Gastrocnemius medialis (tissue), 4 donors: ENCODE results near the gene ABHD10. TPM values are rescaled to one million over a fixed set of nuclear protein-coding genes. Genes with fewer than 3 reads are reported as not detected.

Source experiments
- ATAC-seq, 2 donors: fragments of 150-250 bp; one replicate each; pipeline ENCODE4 v1.9.1; 2016
- DNase-seq, 2 donors: peaks; one replicate each; pipeline ENCODE4 v3.0.0-alpha.2; 2019
- H3K27ac ChIP-seq, 4 donors: fragments of 200-600 bp; sonication (generic); 1 replicate in 1 of 4; 2 replicates in 3 of 4; pipeline ENCODE4 v1.5.1; 2016 to 2018; ENCODE audit warnings: mild to moderate bottlenecking in 2 of 4, moderate library complexity in 1 of 4
- H3K27me3 ChIP-seq, 3 donors: fragments of 200-600 bp; sonication (generic) in 2 of 3; 1 replicate in 1 of 3; 2 replicates in 2 of 3; pipeline versions ENCODE4 v1.5.1 to v1.6.0; 2016 to 2019; ENCODE audit warnings: mild to moderate bottlenecking in 1 of 3, moderate library complexity in 1 of 3
- H3K36me3 ChIP-seq, 2 donors: fragments of 200-600 bp; sonication (generic) in 1 of 2; one replicate each; pipeline ENCODE4 v1.5.1; 2017 to 2018
- H3K4me1 ChIP-seq, 2 donors: fragments of 200-600 bp; sonication (generic) in 1 of 2; one replicate each; pipeline ENCODE4 v1.5.1; 2016 to 2017; ENCODE audit warnings: mild to moderate bottlenecking in 2 of 2
- H3K4me3 ChIP-seq, 4 donors: fragments of 200-600 bp; sonication (generic) in 3 of 4; 1 replicate in 1 of 4; 2 replicates in 3 of 4; pipeline ENCODE4 v1.5.1; 2016 to 2019; ENCODE audit warnings: mild to moderate bottlenecking in 2 of 4
- H3K9me3 ChIP-seq, 3 donors: fragments of 200-600 bp; sonication (generic) in 2 of 3; 1 replicate in 1 of 3; 2 replicates in 2 of 3; pipeline ENCODE4 v1.5.1; 2016 to 2019
- CTCF ChIP-seq, 5 experiments: fragments of 450-650 bp in 3 of 5; fragments of 200-600 bp in 2 of 5; sonication (generic) in 2 of 5; IDR thresholded peaks in 4 of 5; conservative IDR thresholded peaks in 1 of 5; 1 replicate in 4 of 5; 2 replicates in 1 of 5; pipeline ENCODE4 v1.5.1; 2016 to 2019; ENCODE audit warnings: antibody characterized with exemption in 5 of 5, mild to moderate bottlenecking in 3 of 5, moderate library complexity in 3 of 5
- POLR2A ChIP-seq, 2 donors: fragments of 450-650 bp; IDR thresholded peaks; one replicate each; pipeline ENCODE4 v1.6.1; 2017; ENCODE audit warnings: antibody characterized with exemption in 2 of 2, mild to moderate bottlenecking in 2 of 2, moderate library complexity in 2 of 2
- in situ Hi-C, 4 donors: fragments of 200-750 bp; cut with MboI; loops; one replicate each; pipeline versions ENCODE4 v1.15.0 to v1.8.0; 2017; ENCODE audit warnings: low sequenced_read_pairs in 4 of 4
- intact Hi-C: fragments of 100-400 bp; cut with DNase I; formaldehyde crosslinking; loops from one replicate; pipeline ENCODE4 v1.15.1; 2023; ENCODE audit warnings: low total_unique reads
- total RNA-seq, 4 donors: library from RNA; depleted of rRNA; stranded (reverse); fragments of >200 nt; gene quantifications; one replicate each; pipeline versions ENCODE4 v1.1.0 to v1.2.3, GENCODE V29; 2016

The ABHD10 gene
- total RNA-seq, 4 donors from 2014 or later: 6.3 to 13.3 (median 9.0) TPM

- no peak overlapping the region for H3K4me3 ChIP-seq
- no peaks in the 10 kb centered on the region for H3K9me3 ChIP-seq
- H3K36me3 ChIP-seq: peaks cover 0 to 22% of the 10 kb centered on the region in 2 donors
- ATAC-seq (no peak), DNase-seq (no peak)
- no peak for TF ChIP-seq POLR2A (IDR thresholded peaks at IDR 0.05)
- TF ChIP-seq CTCF (IDR thresholded peaks at IDR 0.05 in 4 of 5, conservative IDR thresholded peaks at IDR 0.05 in 1 of 5): no peak
- H3K4me1 ChIP-seq: no peaks in the 10 kb centered on the region
- intact Hi-C loops: no loop called here
- in situ Hi-C loops: no loop called here
- H3K27me3 ChIP-seq: no peaks in the 10 kb centered on the region
- no peak overlapping the region for H3K27ac ChIP-seq
Measured at GRCh38 chr3:111986800-111987199, 8.0 kb downstream of the ABHD10 start.

GRCh38 chr3:111989061-111989678, 10.3 kb downstream of the ABHD10 start:
- Histone ChIP-seq H3K4me1 (no peaks in the 10 kb centered on the region), H3K4me3 (no peak overlapping the region), H3K36me3 (peaks cover 0 to 24% of the 10 kb centered on the region in 2 donors), H3K27me3 (no peaks in the 10 kb centered on the region), H3K27ac (no peak overlapping the region), H3K9me3 (no peaks in the 10 kb centered on the region)
- TF ChIP-seq CTCF (IDR thresholded peaks at IDR 0.05 in 4 of 5, conservative IDR thresholded peaks at IDR 0.05 in 1 of 5) (peak; percentile 16 to 62 (median 31)), POLR2A (IDR thresholded peaks at IDR 0.05) (no peak)
- DNase-seq (no peak), ATAC-seq (peak; percentile 77 to 86)
- intact Hi-C loops: loop anchor here (2.0 kb wide), 1 partner anchor 24 kb away; no protein-coding TSS in a partner anchor
- in situ Hi-C loops: no loop called here

GRCh38 chr3:111993038-111993437, 14.2 kb downstream of the ABHD10 start:
- in situ Hi-C loops: no loop called here
- no peaks in the 10 kb centered on the region for H3K27me3 ChIP-seq
- no peaks in the 10 kb centered on the region for H3K9me3 ChIP-seq
- DNase-seq: no peak
- intact Hi-C loops: no loop called here
- TF ChIP-seq POLR2A (IDR thresholded peaks at IDR 0.05) (no peak), CTCF (IDR thresholded peaks at IDR 0.05 in 4 of 5, conservative IDR thresholded peaks at IDR 0.05 in 1 of 5) (no peak)
- H3K27ac ChIP-seq: no peak overlapping the region
- H3K4me1 ChIP-seq: no peaks in the 10 kb centered on the region
- ATAC-seq: no peak
- no peak overlapping the region for H3K4me3 ChIP-seq
- H3K36me3 ChIP-seq: peaks cover 0 to 8% of the 10 kb centered on the region in 2 donors

GRCh38 chr3:111998636-111999483, 20.0 kb downstream of the ABHD10 start, which contains the start of gene TAGLN3:
Gene TAGLN3, plus strand, starts transcription at chr3:111998922. Its CDS starts 501 bp downstream, at chr3:111999423.
- peaks cover 4 to 25% (median 19%) of the 10 kb centered on the region in 3 donors for H3K27me3 ChIP-seq
- no peaks in the 10 kb centered on the region for H3K36me3 ChIP-seq
- peaks cover 5 to 6% of the 10 kb centered on the region in 2 donors for H3K4me1 ChIP-seq
- in situ Hi-C loops: no loop called here
- H3K27ac ChIP-seq: no peak within 1 kb of the TSS
- ATAC-seq: no peak
- H3K4me3 ChIP-seq: peak within 1 kb of the TSS; percentile 32 to 49 (median 42)
- H3K9me3 ChIP-seq: no peaks in the 10 kb centered on the region
- TF ChIP-seq CTCF (IDR thresholded peaks at IDR 0.05 in 4 of 5, conservative IDR thresholded peaks at IDR 0.05 in 1 of 5): no peak
- no peak for TF ChIP-seq POLR2A (IDR thresholded peaks at IDR 0.05)
- DNase-seq: no peak
- intact Hi-C loops: no loop called here
